ENCODE data around the gene TFPT. TPM values are rescaled to one million over a fixed set of nuclear protein-coding genes. Genes with fewer than 3 reads are reported as not detected.

The TFPT gene
- total RNA-seq, 1 experiment from 2014 or later: 26.6 TPM

GRCh38 chr19:54152267-54152666 is 36.8 kb upstream of the TFPT start:
- no peak overlapping the region for H2AFZ ChIP-seq (ENCODE audit: low read length)
- DNase-seq: no peak
- H3K9ac ChIP-seq (ENCODE audit: extremely low read depth, insufficient read length, low read length): no peak overlapping the region
- Mint-ChIP-seq H3K9me3 (no peaks in the 10 kb centered on the region), H3K27me3 (ENCODE audit: low read depth) (no peaks in the 10 kb centered on the region; the same call in 1 of the 2 replicates), H3K4me3 (no peak overlapping the region), H3K4me1 (no peaks in the 10 kb centered on the region), H3K36me3 (ENCODE audit: insufficient read depth in 1 of 3, low read depth in 3 of 3) (peaks cover 53 to 90% (median 87%) of the 10 kb centered on the region in 3 experiments), H3K27ac (no peak overlapping the region)
- H2BK15ac ChIP-seq (ENCODE audit: low read depth, low read length): no peak overlapping the region
- no peak for TF ChIP-seq CTCF (conservative IDR thresholded peaks at IDR 0.05)
- no peaks in the 10 kb centered on the region for H3K4me1 ChIP-seq (ENCODE audit: insufficient read depth, low read length)
- no peak overlapping the region for H2BK120ac ChIP-seq (ENCODE audit: low read depth, low read length, poor library complexity, severe bottlenecking)
- no peak overlapping the region for H3K18ac ChIP-seq (ENCODE audit: insufficient read length, low read depth, low read length)
- no peak overlapping the region for H3T11ph ChIP-seq (ENCODE audit: low read length)
- no peak overlapping the region for H3K23ac ChIP-seq (ENCODE audit: insufficient read length, low read depth, low read length)
- H3K79me1 ChIP-seq (ENCODE audit: insufficient read depth, low read depth, low read length, poor library complexity, severe bottlenecking): no peaks in the 10 kb centered on the region
- H3K56ac ChIP-seq (ENCODE audit: insufficient read length, low read depth, low read length): no peak overlapping the region
- H3K14ac ChIP-seq (ENCODE audit: insufficient read depth, low read length): no peak overlapping the region
- H2BK20ac ChIP-seq (ENCODE audit: low read depth, low read length, poor library complexity, severe bottlenecking): no peak overlapping the region
- no peak overlapping the region for H3K27ac ChIP-seq (ENCODE audit: insufficient read length, low read depth, low read length)
- no peak overlapping the region for H2BK12ac ChIP-seq (ENCODE audit: insufficient read length, low read depth, low read length)
- H3K79me2 ChIP-seq (ENCODE audit: insufficient read depth, low read length): no peaks in the 10 kb centered on the region
- no peak overlapping the region for H4K8ac ChIP-seq (replicated peaks; ENCODE audit: insufficient read length, low read depth, low read length)
- H4K5ac ChIP-seq (ENCODE audit: insufficient read length, low read depth, low read length): no peak overlapping the region
- no peak overlapping the region for H2AK5ac ChIP-seq (ENCODE audit: insufficient read length, low read length)
- H4K20me1 ChIP-seq (ENCODE audit: control insufficient read depth, insufficient read depth, insufficient read length): no peaks in the 10 kb centered on the region
- no peaks in the 10 kb centered on the region for H3K9me3 ChIP-seq (ENCODE audit: control insufficient read depth, low read depth, low read length)
- no peaks in the 10 kb centered on the region for H3K27me3 ChIP-seq (ENCODE audit: insufficient read depth, low read length)
- no peak overlapping the region for H3K4ac ChIP-seq (ENCODE audit: low read depth, low read length)
- no peak overlapping the region for H2BK5ac ChIP-seq (ENCODE audit: insufficient read length, low read length)
- no peak overlapping the region for H3K4me2 ChIP-seq (ENCODE audit: insufficient read depth, insufficient read length, low read length)
- H4K91ac ChIP-seq (ENCODE audit: insufficient read length, low read depth, low read length): no peak overlapping the region
- no CpG with 5 or more reads among the region's 12 CpGs for WGBS (ENCODE audit: extremely low coverage, insufficient read length, low lambda C conversion rate)
- no peaks in the 10 kb centered on the region for H3K23me2 ChIP-seq (ENCODE audit: insufficient read length, low read depth, low read length, poor library complexity, severe bottlenecking)

Data from H9 (cell line).